HCT116 (cell line): ENCODE results near the gene ALDH5A1. TPM values are rescaled to one million over a fixed set of nuclear protein-coding genes. Genes with fewer than 3 reads are reported as not detected.

ENCODE experiments used
- ATAC-seq: fragments of 200-7000 bp; cut with Tn5 transposase; 2 replicates; pipeline ENCODE4 v1.9.1; 2020; ENCODE audit warnings: mild to moderate bottlenecking, moderate library complexity
- BruUV-seq: library from RNA; stranded (reverse); fragments of 400-500 nt; replicated peaks from 2 replicates; lab custom pipeline; 2021; lab: Mats Ljungman, UMichigan
- CTCF ChIA-PET: fragments of 300-600 bp; sonication (Branson Sonifier 250); formaldehyde crosslinking; loops from one replicate; lab custom pipeline; 2021; ENCODE audit warnings: antibody characterized with exemption; lab: Charles Lee
- POLR2A ChIA-PET: fragments of 300-600, 350-600 bp; sonication (Branson Sonifier 250); formaldehyde crosslinking; loops from one replicate; lab custom pipeline; 2021; ENCODE audit warnings: antibody characterized with exemption; lab: Charles Lee
- RAD21 ChIA-PET, 2 experiments: fragments of 300-600 bp; sonication (Branson Sonifier 250); formaldehyde crosslinking; loops; one replicate each; lab custom pipeline; 2023; ENCODE audit warnings: low total read pairs in 2 of 2; ENCODE audit not compliant: uncharacterized antibody in 2 of 2, unreplicated experiment in 2 of 2, low non-redundant PET in 1 of 2; lab: Charles Lee
- DNase-seq: peaks from one replicate; pipeline ENCODE4 v3.0.0-alpha.2; 2010; ENCODE audit warnings: low read depth, low spot score
- H2AFZ ChIP-seq: fragments of 200-600 bp; shearing (Covaris generic), sonication (generic); 2 replicates; pipeline ENCODE4 v1.6.1; 2017; ENCODE audit warnings: low read depth, mixed run types, mixed read lengths, antibody characterized with exemption, low read length; ENCODE audit not compliant: poor library complexity, severe bottlenecking
- H3K27ac ChIP-seq: 2 replicates; pipeline ENCODE4 v1.5.1; 2012; ENCODE audit warnings: low read depth, low read length
- H3K27me3 ChIP-seq: fragments of 200-600 bp; sonication (generic); 2 replicates; pipeline ENCODE4 v1.6.1; 2016; ENCODE audit warnings: mixed run types, low read length, mixed read lengths; ENCODE audit not compliant: insufficient read depth
- H3K36me3 ChIP-seq, 2 experiments: fragments of 200-500 bp in 1 of 2; fragments of 200-600 bp in 1 of 2; sonication (Bioruptor generic) in 1 of 2; sonication (generic) in 1 of 2; 2 replicates each; pipeline versions ENCODE4 v1.5.1 to v1.6.1; 2014 to 2016; ENCODE audit warnings: low read length in 2 of 2, inconsistent platforms in 1 of 2, mixed read lengths in 1 of 2, mixed run types in 1 of 2; ENCODE audit not compliant: insufficient read depth in 2 of 2, control insufficient read depth in 1 of 2
- H3K4me1 ChIP-seq, 2 experiments: fragments of 200-600 bp in 1 of 2; sonication (generic) in 1 of 2; 2 replicates each; pipeline versions ENCODE4 v1.5.1 to v1.6.1; 2012 to 2017; ENCODE audit warnings: low read length in 2 of 2, inconsistent platforms in 1 of 2, mild to moderate bottlenecking in 1 of 2, mixed read lengths in 1 of 2, mixed run types in 1 of 2, moderate library complexity in 1 of 2; ENCODE audit not compliant: insufficient read depth in 2 of 2, control insufficient read depth in 1 of 2
- H3K4me2 ChIP-seq: fragments of 200-600 bp; sonication (generic); 2 replicates; pipeline ENCODE4 v1.6.1; 2017; ENCODE audit warnings: mixed run types, low read length, mixed read lengths
- H3K4me3 ChIP-seq, 2 experiments: fragments of 200-600 bp in 1 of 2; sonication (generic) in 1 of 2; replicated peaks in 1 of 2; 2 replicates each; pipeline ENCODE4 v1.5.1; 2011 to 2016; ENCODE audit warnings: low read length in 2 of 2, control low read depth in 1 of 2, low read depth in 1 of 2, mild to moderate bottlenecking in 1 of 2, mixed read lengths in 1 of 2, mixed run types in 1 of 2
- H3K79me2 ChIP-seq: fragments of 200-600 bp; sonication (generic); 2 replicates; pipeline ENCODE4 v1.6.1; 2017; ENCODE audit warnings: mild to moderate bottlenecking, mixed run types, low read length, moderate library complexity, mixed read lengths; ENCODE audit not compliant: insufficient read depth
- H3K9ac ChIP-seq: fragments of 200-600 bp; sonication (generic); 2 replicates; pipeline ENCODE4 v1.6.1; 2016; ENCODE audit warnings: low read length, mixed read lengths
- H3K9me2 ChIP-seq: fragments of 200-600 bp; sonication (generic), shearing (Covaris generic); 2 replicates; pipeline ENCODE4 v1.6.1; 2017; ENCODE audit warnings: mixed run types, mild to moderate bottlenecking, moderate library complexity; ENCODE audit not compliant: insufficient read depth
- H3K9me3 ChIP-seq, 2 experiments: fragments of 200-500 bp in 1 of 2; fragments of 200-600 bp in 1 of 2; sonication (Bioruptor generic) in 1 of 2; sonication (generic) in 1 of 2; 2 replicates each; pipeline ENCODE4 v1.6.1; 2014 to 2017; ENCODE audit warnings: low read length in 2 of 2, mixed read lengths in 2 of 2, inconsistent platforms in 1 of 2, low read depth in 1 of 2, mild to moderate bottlenecking in 1 of 2, mixed run types in 1 of 2, moderate library complexity in 1 of 2; ENCODE audit not compliant: control insufficient read depth in 1 of 2, insufficient read depth in 1 of 2
- H4K20me1 ChIP-seq: fragments of 200-600 bp; sonication (generic), shearing (Covaris generic); 2 replicates; pipeline ENCODE4 v1.6.1; 2017; ENCODE audit warnings: mixed run types, mild to moderate bottlenecking, moderate library complexity; ENCODE audit not compliant: insufficient read depth
- CEBPB ChIP-seq: IDR thresholded peaks from 2 replicates; pipeline ENCODE4 v1.6.1; 2012; ENCODE audit warnings: low read depth
- EGR1 ChIP-seq: IDR thresholded peaks from 2 replicates; pipeline ENCODE4 v1.6.1; 2012; ENCODE audit warnings: low read depth
- ELF1 ChIP-seq: IDR thresholded peaks from 2 replicates; pipeline ENCODE4 v1.6.1; 2012; ENCODE audit warnings: low read depth, borderline replicate concordance
- EZH2 ChIP-seq: fragments of 200-600 bp; sonication (generic); IDR thresholded peaks from 2 replicates; pipeline ENCODE4 v1.6.1; 2017; ENCODE audit warnings: antibody characterized with exemption, mixed run types
- FOSL1 ChIP-seq: IDR thresholded peaks from 2 replicates; pipeline ENCODE4 v1.6.1; 2012; ENCODE audit warnings: low read depth
- JUND ChIP-seq: IDR thresholded peaks from 2 replicates; pipeline ENCODE4 v1.6.1; 2012
- POLR2AphosphoS5 ChIP-seq: IDR thresholded peaks from 2 replicates; pipeline ENCODE4 v1.6.1; 2011; ENCODE audit warnings: mild to moderate bottlenecking, low read depth, low read length, moderate library complexity
- RAD21 ChIP-seq: IDR thresholded peaks from 2 replicates; pipeline ENCODE4 v1.6.1; 2012; ENCODE audit warnings: low read depth, mild to moderate bottlenecking
- SIN3A ChIP-seq: IDR thresholded peaks from 2 replicates; pipeline ENCODE4 v1.6.1; 2012; ENCODE audit warnings: low read depth
- SRF ChIP-seq: IDR thresholded peaks from 2 replicates; pipeline ENCODE4 v1.6.1; 2012; ENCODE audit warnings: low read depth
- TCF7L2 ChIP-seq: IDR thresholded peaks from 2 replicates; pipeline ENCODE4 v1.7.0; 2011; ENCODE audit warnings: borderline replicate concordance, inconsistent platforms; ENCODE audit not compliant: insufficient read depth, insufficient read length; ENCODE audit errors: extremely low read depth
- ZFX ChIP-seq: fragments of 450-650 bp; IDR thresholded peaks from 2 replicates; pipeline ENCODE4 v1.6.1; 2017
- ZNF274 ChIP-seq: fragments of 200-500 bp; sonication (Bioruptor generic); IDR thresholded peaks from 2 replicates; pipeline ENCODE4 v1.6.1; 2014; ENCODE audit warnings: mild to moderate bottlenecking, low read depth, low read length, inconsistent platforms
- intact Hi-C: fragments of 100-400 bp; cut with micrococcal nuclease; formaldehyde crosslinking; loops from 2 replicates; pipeline ENCODE4 v1.10.0; 2022
- total RNA-seq: library from RNA; stranded (reverse); gene quantifications from one replicate; pipeline ENCODE4 v1.2.1, GENCODE V29; 2021; ENCODE audit not compliant: unreplicated experiment
- TF ChIP-seq, protein P1 (sequence below): IDR thresholded peaks from 2 replicates; pipeline ENCODE4 v1.6.1; 2012; ENCODE audit warnings: low read depth
- TF ChIP-seq, protein P2 (sequence below): IDR thresholded peaks from 2 replicates; pipeline ENCODE4 v1.6.1; 2011; ENCODE audit warnings: mild to moderate bottlenecking, low read length, moderate library complexity; ENCODE audit not compliant: insufficient replicate concordance; ENCODE audit errors: extremely low read depth
- TF ChIP-seq, protein P3 (sequence below): IDR thresholded peaks from 2 replicates; pipeline ENCODE4 v1.6.1; 2012

ALDH5A1 gene
- total RNA-seq, 1 experiment from 2014 or later = 10.0 TPM

DNA sequence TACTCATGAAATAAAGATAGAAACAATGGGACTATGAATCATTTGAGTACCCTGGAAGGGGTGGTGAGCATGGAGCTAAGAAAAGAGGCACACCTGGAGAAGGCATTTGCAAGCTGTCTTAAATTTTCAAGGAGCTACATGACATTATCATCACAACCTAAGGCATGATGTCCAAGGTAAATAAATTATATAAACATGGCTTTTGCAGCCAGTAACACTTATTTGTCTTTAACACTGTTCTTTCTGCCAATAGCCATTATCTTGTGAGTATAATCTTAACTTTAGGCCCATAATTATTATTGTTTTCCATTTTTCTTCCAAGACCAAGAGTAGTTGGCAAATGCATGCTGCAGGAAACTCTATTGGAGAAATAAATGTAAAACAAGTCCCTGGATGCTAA, 63.7 kb downstream of the ALDH5A1 start:
- ATAC-seq = no peak
- BruUV-seq = no TSS peak

DNA sequence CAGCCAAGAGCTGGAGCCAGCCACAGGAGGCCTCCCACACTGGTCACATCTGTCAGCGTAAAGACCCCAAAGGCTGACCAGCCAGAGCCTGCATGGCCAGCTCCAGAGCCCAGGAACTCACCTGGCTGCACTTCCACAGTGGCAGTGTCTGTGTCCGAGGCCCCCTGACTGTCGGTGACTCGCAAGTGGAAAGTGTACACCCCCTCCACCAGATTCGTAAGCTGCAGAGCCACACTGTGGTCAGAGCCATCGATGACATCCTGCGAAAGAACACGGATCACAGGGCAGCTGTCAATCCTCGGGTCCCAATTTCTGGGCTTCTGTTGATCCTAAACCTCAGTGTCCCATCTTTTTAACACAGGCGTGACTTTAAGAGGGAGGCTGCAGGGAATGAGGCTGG, 69.3 kb downstream of the ALDH5A1 start:
- H4K20me1 ChIP-seq = no peaks in the 10 kb centered on the region
- H2AFZ ChIP-seq = no peak overlapping the region
- H3K27me3 ChIP-seq = no peaks in the 10 kb centered on the region
- ChIA-PET CTCF (interaction anchor here (1.0 to 1.2 kb wide), 2 partner anchors 20 to 43 kb away, joined by 3 read pairs; no protein-coding TSS in a partner anchor), RAD21 (no interaction called here), POLR2A (no interaction called here)
- ATAC-seq (no peak), DNase-seq (no peak)
- H3K36me3 ChIP-seq = no peaks in the 10 kb centered on the region
- no peak overlapping the region for H3K4me2 ChIP-seq
- no peak overlapping the region for H3K4me3 ChIP-seq
- no peaks in the 10 kb centered on the region for H3K9me2 ChIP-seq
- no peaks in the 10 kb centered on the region for H3K79me2 ChIP-seq
- H3K4me1 ChIP-seq = no peaks in the 10 kb centered on the region
- no peak overlapping the region for H3K9ac ChIP-seq
- H3K9me3 ChIP-seq = no peaks in the 10 kb centered on the region
- no peak overlapping the region for H3K27ac ChIP-seq
- BruUV-seq = no TSS peak
- intact Hi-C loops = no loop called here
- TF ChIP-seq ELF1 (no peak), TCF7L2 (no peak), POLR2AphosphoS5 (no peak), SIN3A (no peak), EZH2 (no peak), RAD21 (no peak), EGR1 (no peak), FOSL1 (no peak), CEBPB (no peak), SRF (no peak)
- TF ChIP-seq, protein P1, sequence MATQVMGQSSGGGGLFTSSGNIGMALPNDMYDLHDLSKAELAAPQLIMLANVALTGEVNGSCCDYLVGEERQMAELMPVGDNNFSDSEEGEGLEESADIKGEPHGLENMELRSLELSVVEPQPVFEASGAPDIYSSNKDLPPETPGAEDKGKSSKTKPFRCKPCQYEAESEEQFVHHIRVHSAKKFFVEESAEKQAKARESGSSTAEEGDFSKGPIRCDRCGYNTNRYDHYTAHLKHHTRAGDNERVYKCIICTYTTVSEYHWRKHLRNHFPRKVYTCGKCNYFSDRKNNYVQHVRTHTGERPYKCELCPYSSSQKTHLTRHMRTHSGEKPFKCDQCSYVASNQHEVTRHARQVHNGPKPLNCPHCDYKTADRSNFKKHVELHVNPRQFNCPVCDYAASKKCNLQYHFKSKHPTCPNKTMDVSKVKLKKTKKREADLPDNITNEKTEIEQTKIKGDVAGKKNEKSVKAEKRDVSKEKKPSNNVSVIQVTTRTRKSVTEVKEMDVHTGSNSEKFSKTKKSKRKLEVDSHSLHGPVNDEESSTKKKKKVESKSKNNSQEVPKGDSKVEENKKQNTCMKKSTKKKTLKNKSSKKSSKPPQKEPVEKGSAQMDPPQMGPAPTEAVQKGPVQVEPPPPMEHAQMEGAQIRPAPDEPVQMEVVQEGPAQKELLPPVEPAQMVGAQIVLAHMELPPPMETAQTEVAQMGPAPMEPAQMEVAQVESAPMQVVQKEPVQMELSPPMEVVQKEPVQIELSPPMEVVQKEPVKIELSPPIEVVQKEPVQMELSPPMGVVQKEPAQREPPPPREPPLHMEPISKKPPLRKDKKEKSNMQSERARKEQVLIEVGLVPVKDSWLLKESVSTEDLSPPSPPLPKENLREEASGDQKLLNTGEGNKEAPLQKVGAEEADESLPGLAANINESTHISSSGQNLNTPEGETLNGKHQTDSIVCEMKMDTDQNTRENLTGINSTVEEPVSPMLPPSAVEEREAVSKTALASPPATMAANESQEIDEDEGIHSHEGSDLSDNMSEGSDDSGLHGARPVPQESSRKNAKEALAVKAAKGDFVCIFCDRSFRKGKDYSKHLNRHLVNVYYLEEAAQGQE = no peak
- TF ChIP-seq, protein P2, sequence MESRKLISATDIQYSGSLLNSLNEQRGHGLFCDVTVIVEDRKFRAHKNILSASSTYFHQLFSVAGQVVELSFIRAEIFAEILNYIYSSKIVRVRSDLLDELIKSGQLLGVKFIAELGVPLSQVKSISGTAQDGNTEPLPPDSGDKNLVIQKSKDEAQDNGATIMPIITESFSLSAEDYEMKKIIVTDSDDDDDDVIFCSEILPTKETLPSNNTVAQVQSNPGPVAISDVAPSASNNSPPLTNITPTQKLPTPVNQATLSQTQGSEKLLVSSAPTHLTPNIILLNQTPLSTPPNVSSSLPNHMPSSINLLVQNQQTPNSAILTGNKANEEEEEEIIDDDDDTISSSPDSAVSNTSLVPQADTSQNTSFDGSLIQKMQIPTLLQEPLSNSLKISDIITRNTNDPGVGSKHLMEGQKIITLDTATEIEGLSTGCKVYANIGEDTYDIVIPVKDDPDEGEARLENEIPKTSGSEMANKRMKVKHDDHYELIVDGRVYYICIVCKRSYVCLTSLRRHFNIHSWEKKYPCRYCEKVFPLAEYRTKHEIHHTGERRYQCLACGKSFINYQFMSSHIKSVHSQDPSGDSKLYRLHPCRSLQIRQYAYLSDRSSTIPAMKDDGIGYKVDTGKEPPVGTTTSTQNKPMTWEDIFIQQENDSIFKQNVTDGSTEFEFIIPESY = no peak

More for the DNA sequence above, 63.7 kb downstream of the ALDH5A1 start:
- ChIA-PET RAD21 (no interaction called here), CTCF (no interaction called here), POLR2A (no interaction called here)
- no peaks in the 10 kb centered on the region for H3K27me3 ChIP-seq
- H3K36me3 ChIP-seq = no peaks in the 10 kb centered on the region
- H3K9ac ChIP-seq = no peak overlapping the region
- no peak overlapping the region for H2AFZ ChIP-seq
- H3K27ac ChIP-seq = no peak overlapping the region
- no peak for DNase-seq
- H3K79me2 ChIP-seq = no peaks in the 10 kb centered on the region
- intact Hi-C loops = no loop called here
- no peaks in the 10 kb centered on the region for H4K20me1 ChIP-seq
- no peaks in the 10 kb centered on the region for H3K9me2 ChIP-seq
- TF ChIP-seq ZFX (no peak), JUND (no peak), ZNF274 (no peak)
- TF ChIP-seq, protein P3, sequence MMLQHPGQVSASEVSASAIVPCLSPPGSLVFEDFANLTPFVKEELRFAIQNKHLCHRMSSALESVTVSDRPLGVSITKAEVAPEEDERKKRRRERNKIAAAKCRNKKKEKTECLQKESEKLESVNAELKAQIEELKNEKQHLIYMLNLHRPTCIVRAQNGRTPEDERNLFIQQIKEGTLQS = no peak
- H3K9me3 ChIP-seq = no peaks in the 10 kb centered on the region
- H3K4me2 ChIP-seq = no peak overlapping the region
- no peak overlapping the region for H3K4me3 ChIP-seq
- H3K4me1 ChIP-seq = no peaks in the 10 kb centered on the region
